HCT116 (cell line): ENCODE data around the gene ANO10. TPM values are rescaled to one million over a fixed set of nuclear protein-coding genes. Genes with fewer than 3 reads are reported as not detected.

Experiments used
- ATAC-seq: fragments of 200-7000 bp; cut with Tn5 transposase; 2 replicates; pipeline ENCODE4 v1.9.1; 2020; ENCODE audit warnings: mild to moderate bottlenecking, moderate library complexity
- BruUV-seq: library from RNA; stranded (reverse); fragments of 400-500 nt; replicated peaks from 2 replicates; lab custom pipeline; 2021; lab: Mats Ljungman, UMichigan
- CTCF ChIA-PET: fragments of 300-600 bp; sonication (Branson Sonifier 250); formaldehyde crosslinking; loops from one replicate; lab custom pipeline; 2021; ENCODE audit warnings: antibody characterized with exemption; lab: Charles Lee
- POLR2A ChIA-PET: fragments of 300-600, 350-600 bp; sonication (Branson Sonifier 250); formaldehyde crosslinking; loops from one replicate; lab custom pipeline; 2021; ENCODE audit warnings: antibody characterized with exemption; lab: Charles Lee
- RAD21 ChIA-PET, 2 experiments: fragments of 300-600 bp; sonication (Branson Sonifier 250); formaldehyde crosslinking; loops; one replicate each; lab custom pipeline; 2023; ENCODE audit warnings: low total read pairs in 2 of 2; ENCODE audit not compliant: uncharacterized antibody in 2 of 2, unreplicated experiment in 2 of 2, low non-redundant PET in 1 of 2; lab: Charles Lee
- DNase-seq: peaks from one replicate; pipeline ENCODE4 v3.0.0-alpha.2; 2010; ENCODE audit warnings: low read depth, low spot score
- H2AFZ ChIP-seq: fragments of 200-600 bp; shearing (Covaris generic), sonication (generic); 2 replicates; pipeline ENCODE4 v1.6.1; 2017; ENCODE audit warnings: low read depth, mixed run types, mixed read lengths, antibody characterized with exemption, low read length; ENCODE audit not compliant: poor library complexity, severe bottlenecking
- H3K27ac ChIP-seq: 2 replicates; pipeline ENCODE4 v1.5.1; 2012; ENCODE audit warnings: low read depth, low read length
- H3K27me3 ChIP-seq: fragments of 200-600 bp; sonication (generic); 2 replicates; pipeline ENCODE4 v1.6.1; 2016; ENCODE audit warnings: mixed run types, low read length, mixed read lengths; ENCODE audit not compliant: insufficient read depth
- H3K36me3 ChIP-seq, 2 experiments: fragments of 200-500 bp in 1 of 2; fragments of 200-600 bp in 1 of 2; sonication (Bioruptor generic) in 1 of 2; sonication (generic) in 1 of 2; 2 replicates each; pipeline versions ENCODE4 v1.5.1 to v1.6.1; 2014 to 2016; ENCODE audit warnings: low read length in 2 of 2, inconsistent platforms in 1 of 2, mixed read lengths in 1 of 2, mixed run types in 1 of 2; ENCODE audit not compliant: insufficient read depth in 2 of 2, control insufficient read depth in 1 of 2
- H3K4me1 ChIP-seq, 2 experiments: fragments of 200-600 bp in 1 of 2; sonication (generic) in 1 of 2; 2 replicates each; pipeline versions ENCODE4 v1.5.1 to v1.6.1; 2012 to 2017; ENCODE audit warnings: low read length in 2 of 2, inconsistent platforms in 1 of 2, mild to moderate bottlenecking in 1 of 2, mixed read lengths in 1 of 2, mixed run types in 1 of 2, moderate library complexity in 1 of 2; ENCODE audit not compliant: insufficient read depth in 2 of 2, control insufficient read depth in 1 of 2
- H3K4me2 ChIP-seq: fragments of 200-600 bp; sonication (generic); 2 replicates; pipeline ENCODE4 v1.6.1; 2017; ENCODE audit warnings: mixed run types, low read length, mixed read lengths
- H3K4me3 ChIP-seq, 2 experiments: fragments of 200-600 bp in 1 of 2; sonication (generic) in 1 of 2; replicated peaks in 1 of 2; 2 replicates each; pipeline ENCODE4 v1.5.1; 2011 to 2016; ENCODE audit warnings: low read length in 2 of 2, control low read depth in 1 of 2, low read depth in 1 of 2, mild to moderate bottlenecking in 1 of 2, mixed read lengths in 1 of 2, mixed run types in 1 of 2
- H3K79me2 ChIP-seq: fragments of 200-600 bp; sonication (generic); 2 replicates; pipeline ENCODE4 v1.6.1; 2017; ENCODE audit warnings: mild to moderate bottlenecking, mixed run types, low read length, moderate library complexity, mixed read lengths; ENCODE audit not compliant: insufficient read depth
- H3K9ac ChIP-seq: fragments of 200-600 bp; sonication (generic); 2 replicates; pipeline ENCODE4 v1.6.1; 2016; ENCODE audit warnings: low read length, mixed read lengths
- H3K9me2 ChIP-seq: fragments of 200-600 bp; sonication (generic), shearing (Covaris generic); 2 replicates; pipeline ENCODE4 v1.6.1; 2017; ENCODE audit warnings: mixed run types, mild to moderate bottlenecking, moderate library complexity; ENCODE audit not compliant: insufficient read depth
- H3K9me3 ChIP-seq, 2 experiments: fragments of 200-500 bp in 1 of 2; fragments of 200-600 bp in 1 of 2; sonication (Bioruptor generic) in 1 of 2; sonication (generic) in 1 of 2; 2 replicates each; pipeline ENCODE4 v1.6.1; 2014 to 2017; ENCODE audit warnings: low read length in 2 of 2, mixed read lengths in 2 of 2, inconsistent platforms in 1 of 2, low read depth in 1 of 2, mild to moderate bottlenecking in 1 of 2, mixed run types in 1 of 2, moderate library complexity in 1 of 2; ENCODE audit not compliant: control insufficient read depth in 1 of 2, insufficient read depth in 1 of 2
- H4K20me1 ChIP-seq: fragments of 200-600 bp; sonication (generic), shearing (Covaris generic); 2 replicates; pipeline ENCODE4 v1.6.1; 2017; ENCODE audit warnings: mixed run types, mild to moderate bottlenecking, moderate library complexity; ENCODE audit not compliant: insufficient read depth
- CBX3 ChIP-seq: IDR thresholded peaks from 2 replicates; pipeline ENCODE4 v1.6.1; 2012; ENCODE audit warnings: low read depth
- CEBPB ChIP-seq: IDR thresholded peaks from 2 replicates; pipeline ENCODE4 v1.6.1; 2012; ENCODE audit warnings: low read depth
- EGR1 ChIP-seq: IDR thresholded peaks from 2 replicates; pipeline ENCODE4 v1.6.1; 2012; ENCODE audit warnings: low read depth
- ELF1 ChIP-seq: IDR thresholded peaks from 2 replicates; pipeline ENCODE4 v1.6.1; 2012; ENCODE audit warnings: low read depth, borderline replicate concordance
- EZH2 ChIP-seq: fragments of 200-600 bp; sonication (generic); IDR thresholded peaks from 2 replicates; pipeline ENCODE4 v1.6.1; 2017; ENCODE audit warnings: antibody characterized with exemption, mixed run types
- EZH2phosphoT487 ChIP-seq: fragments of 200-600 bp; IDR thresholded peaks from 2 replicates; pipeline ENCODE4 v1.6.1; 2018; ENCODE audit warnings: antibody characterized with exemption, borderline replicate concordance
- MAX ChIP-seq: IDR thresholded peaks from 2 replicates; pipeline ENCODE4 v1.6.1; 2012
- POLR2AphosphoS5 ChIP-seq: IDR thresholded peaks from 2 replicates; pipeline ENCODE4 v1.6.1; 2011; ENCODE audit warnings: mild to moderate bottlenecking, low read depth, low read length, moderate library complexity
- SP1 ChIP-seq: IDR thresholded peaks from 2 replicates; pipeline ENCODE4 v1.6.1; 2012; ENCODE audit warnings: low read depth
- YY1 ChIP-seq: IDR thresholded peaks from 2 replicates; pipeline ENCODE4 v1.6.1; 2011; ENCODE audit warnings: low read length, low read depth, moderate library complexity, mild to moderate bottlenecking; ENCODE audit not compliant: insufficient replicate concordance; ENCODE audit errors: extremely low read depth
- ZBTB33 ChIP-seq: IDR thresholded peaks from 2 replicates; pipeline ENCODE4 v1.6.1; 2011; ENCODE audit warnings: mild to moderate bottlenecking, low read length, moderate library complexity; ENCODE audit not compliant: insufficient replicate concordance; ENCODE audit errors: extremely low read depth
- ZFX ChIP-seq: fragments of 450-650 bp; IDR thresholded peaks from 2 replicates; pipeline ENCODE4 v1.6.1; 2017
- ZNF274 ChIP-seq: fragments of 200-500 bp; sonication (Bioruptor generic); IDR thresholded peaks from 2 replicates; pipeline ENCODE4 v1.6.1; 2014; ENCODE audit warnings: mild to moderate bottlenecking, low read depth, low read length, inconsistent platforms
- intact Hi-C: fragments of 100-400 bp; cut with micrococcal nuclease; formaldehyde crosslinking; loops from 2 replicates; pipeline ENCODE4 v1.10.0; 2022
- total RNA-seq: library from RNA; stranded (reverse); gene quantifications from one replicate; pipeline ENCODE4 v1.2.1, GENCODE V29; 2021; ENCODE audit not compliant: unreplicated experiment
- TF ChIP-seq, protein P1 (sequence below), 3 experiments: fragments of 200-600 bp in 1 of 3; sonication (generic) in 1 of 3; IDR thresholded peaks in 2 of 3; conservative IDR thresholded peaks in 1 of 3; 2 replicates each; pipeline ENCODE4 v1.5.1; 2012 to 2017; ENCODE audit warnings: low read depth in 2 of 3, low read length in 2 of 3, antibody characterized with exemption in 1 of 3, borderline replicate concordance in 1 of 3, control low read depth in 1 of 3, mild to moderate bottlenecking in 1 of 3, mixed read lengths in 1 of 3, mixed run types in 1 of 3, moderate library complexity in 1 of 3; ENCODE audit not compliant: insufficient read depth in 1 of 3

Gene ANO10
- total RNA-seq, 1 experiment from 2014 or later, result 13.3 TPM

DNA sequence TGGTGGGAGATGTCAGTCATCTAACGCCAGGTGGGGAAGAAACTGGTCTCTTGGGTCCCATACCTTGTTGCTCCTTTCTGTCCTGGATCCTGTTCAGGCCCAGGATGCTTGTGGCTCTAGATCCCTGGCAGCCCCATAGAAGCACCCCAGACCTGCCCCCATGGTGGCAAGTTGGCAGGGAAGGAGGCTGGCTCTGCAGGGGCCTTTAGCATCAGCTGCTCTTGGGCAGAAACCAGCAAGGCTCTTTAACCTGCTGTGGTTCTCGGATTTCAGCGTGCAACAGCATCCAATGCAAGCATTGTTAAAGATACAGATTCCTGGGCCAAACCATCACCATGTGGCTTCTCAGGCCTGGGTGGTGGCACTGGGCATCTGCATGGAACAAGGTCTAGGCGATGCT, 259.6 kb downstream of the ANO10 start:
- ChIA-PET CTCF (no interaction called here), POLR2A (no interaction called here), RAD21 (no interaction called here)
- DNase-seq (no peak), ATAC-seq (no peak)
- H3K4me1 ChIP-seq, result no peaks in the 10 kb centered on the region
- H3K27me3 ChIP-seq, result no peaks in the 10 kb centered on the region
- no peak overlapping the region for H3K9ac ChIP-seq
- intact Hi-C loops, result no loop called here
- TF ChIP-seq ELF1, result no peak
- TF ChIP-seq EZH2phosphoT487, result no peak
- TF ChIP-seq, protein P1, sequence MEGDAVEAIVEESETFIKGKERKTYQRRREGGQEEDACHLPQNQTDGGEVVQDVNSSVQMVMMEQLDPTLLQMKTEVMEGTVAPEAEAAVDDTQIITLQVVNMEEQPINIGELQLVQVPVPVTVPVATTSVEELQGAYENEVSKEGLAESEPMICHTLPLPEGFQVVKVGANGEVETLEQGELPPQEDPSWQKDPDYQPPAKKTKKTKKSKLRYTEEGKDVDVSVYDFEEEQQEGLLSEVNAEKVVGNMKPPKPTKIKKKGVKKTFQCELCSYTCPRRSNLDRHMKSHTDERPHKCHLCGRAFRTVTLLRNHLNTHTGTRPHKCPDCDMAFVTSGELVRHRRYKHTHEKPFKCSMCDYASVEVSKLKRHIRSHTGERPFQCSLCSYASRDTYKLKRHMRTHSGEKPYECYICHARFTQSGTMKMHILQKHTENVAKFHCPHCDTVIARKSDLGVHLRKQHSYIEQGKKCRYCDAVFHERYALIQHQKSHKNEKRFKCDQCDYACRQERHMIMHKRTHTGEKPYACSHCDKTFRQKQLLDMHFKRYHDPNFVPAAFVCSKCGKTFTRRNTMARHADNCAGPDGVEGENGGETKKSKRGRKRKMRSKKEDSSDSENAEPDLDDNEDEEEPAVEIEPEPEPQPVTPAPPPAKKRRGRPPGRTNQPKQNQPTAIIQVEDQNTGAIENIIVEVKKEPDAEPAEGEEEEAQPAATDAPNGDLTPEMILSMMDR (IDR thresholded peaks at IDR 0.05 in 2 of 3, conservative IDR thresholded peaks at IDR 0.05 in 1 of 3; ENCODE audit: borderline replicate concordance in 1 of 3, insufficient read depth in 1 of 3, low read depth in 2 of 3, low read length in 2 of 3), result no peak
- TF ChIP-seq EGR1, result no peak
- no peak for TF ChIP-seq SP1
- TF ChIP-seq CEBPB, result no peak
- TF ChIP-seq CBX3, result no peak
- no peak overlapping the region for H2AFZ ChIP-seq
- H3K79me2 ChIP-seq, result no peaks in the 10 kb centered on the region
- no peak overlapping the region for H3K4me3 ChIP-seq
- H3K9me2 ChIP-seq, result no peaks in the 10 kb centered on the region
- H3K27ac ChIP-seq, result no peak overlapping the region
- H3K9me3 ChIP-seq, result no peaks in the 10 kb centered on the region
- BruUV-seq, result no TSS peak
- no peak overlapping the region for H3K4me2 ChIP-seq
- H4K20me1 ChIP-seq, result no peaks in the 10 kb centered on the region
- H3K36me3 ChIP-seq, result no peaks in the 10 kb centered on the region

GRCh38 chr3:43361077-43361476, 260.7 kb downstream of the ANO10 start:
- H3K4me2 ChIP-seq, result no peak overlapping the region
- no peaks in the 10 kb centered on the region for H3K27me3 ChIP-seq
- POLR2A ChIA-PET, result no interaction called here
- H3K9me3 ChIP-seq, result no peaks in the 10 kb centered on the region
- H3K36me3 ChIP-seq, result no peaks in the 10 kb centered on the region
- RAD21 ChIA-PET, result no interaction called here
- no peak overlapping the region for H2AFZ ChIP-seq
- no peak overlapping the region for H3K9ac ChIP-seq
- CTCF ChIA-PET, result no interaction called here
- H3K4me3 ChIP-seq, result no peak overlapping the region
- TF ChIP-seq SP1 (no peak), EGR1 (no peak), ZNF274 (no peak), ZBTB33 (no peak), ELF1 (no peak), EZH2 (no peak), YY1 (no peak), MAX (no peak), POLR2AphosphoS5 (no peak), ZFX (no peak)
- H3K9me2 ChIP-seq, result no peaks in the 10 kb centered on the region
- no peak overlapping the region for H3K27ac ChIP-seq
- no TSS peak for BruUV-seq
- DNase-seq (no peak), ATAC-seq (no peak)
- no peaks in the 10 kb centered on the region for H4K20me1 ChIP-seq
- no peaks in the 10 kb centered on the region for H3K79me2 ChIP-seq
- intact Hi-C loops, result no loop called here
- H3K4me1 ChIP-seq, result no peaks in the 10 kb centered on the region
